Raji (cell line): ENCODE data around the gene ORM2.
"Not testable (repeated sequence)": the region's sequence is repeated elsewhere in the genome, so short reads cannot be mapped to it uniquely, and the experiment has no call there.

Experiments used
- POLR2A ChIP-seq: IDR thresholded peaks from 2 replicates; pipeline ENCODE4 v1.6.1; 2011; ENCODE audit warnings: low read depth, low read length, control low read depth; ENCODE audit not compliant: insufficient read depth

The ORM2 gene

DNA sequence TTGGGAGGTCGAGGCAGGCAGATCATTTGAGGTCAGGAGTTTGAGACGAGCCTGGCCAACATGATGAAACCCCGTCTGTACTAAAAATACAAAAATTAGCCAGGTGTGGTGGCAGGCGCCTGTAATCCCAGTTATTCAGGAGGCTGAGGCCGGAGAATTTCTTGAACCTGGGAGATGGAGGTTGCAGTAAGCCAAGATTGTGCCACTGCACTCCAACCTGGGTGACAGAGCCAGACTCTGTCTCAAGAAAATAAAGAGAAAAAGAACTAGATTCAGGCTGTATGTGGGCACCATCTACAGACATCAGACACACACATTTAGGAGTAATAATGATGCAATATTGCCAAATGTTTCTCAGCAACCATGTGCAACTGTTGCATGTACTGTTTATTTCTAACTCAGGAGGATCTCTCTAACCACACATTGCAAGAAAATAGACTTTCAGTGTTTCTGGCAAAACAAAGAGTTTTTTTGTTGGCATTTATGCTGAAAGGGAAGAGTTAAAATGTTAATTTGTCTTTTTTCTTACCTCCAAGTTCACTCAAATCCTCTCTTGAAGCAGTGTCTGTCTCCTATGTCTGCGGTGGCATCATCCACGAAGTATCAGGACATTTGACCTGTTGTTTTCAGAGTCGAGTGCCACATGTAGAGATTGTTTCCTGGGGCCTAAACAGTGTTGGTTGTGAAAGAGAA, 11.9 kb upstream of the ORM2 start:
- TF ChIP-seq POLR2A, result no peak

DNA sequence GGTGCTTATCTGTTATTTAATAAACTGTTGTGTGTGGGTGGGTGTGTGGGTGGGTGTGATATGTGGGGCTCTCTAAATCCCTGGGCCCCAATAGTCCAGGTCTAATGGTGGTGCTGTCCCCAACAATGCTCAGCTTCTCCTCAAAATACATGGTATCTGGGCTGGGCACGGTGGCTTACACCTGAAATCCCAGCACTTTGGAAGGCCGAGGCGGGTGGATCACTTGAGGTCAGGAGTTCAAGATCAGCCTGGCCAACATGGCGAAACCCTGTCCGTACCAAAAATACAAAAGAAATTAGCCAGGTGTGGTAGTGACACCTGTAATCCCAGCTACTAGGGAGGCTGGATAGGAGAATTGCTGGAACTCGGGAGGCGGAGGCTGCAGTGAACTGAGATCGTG, 11.3 kb upstream of the ORM2 start:
- TF ChIP-seq POLR2A, result no peak

DNA sequence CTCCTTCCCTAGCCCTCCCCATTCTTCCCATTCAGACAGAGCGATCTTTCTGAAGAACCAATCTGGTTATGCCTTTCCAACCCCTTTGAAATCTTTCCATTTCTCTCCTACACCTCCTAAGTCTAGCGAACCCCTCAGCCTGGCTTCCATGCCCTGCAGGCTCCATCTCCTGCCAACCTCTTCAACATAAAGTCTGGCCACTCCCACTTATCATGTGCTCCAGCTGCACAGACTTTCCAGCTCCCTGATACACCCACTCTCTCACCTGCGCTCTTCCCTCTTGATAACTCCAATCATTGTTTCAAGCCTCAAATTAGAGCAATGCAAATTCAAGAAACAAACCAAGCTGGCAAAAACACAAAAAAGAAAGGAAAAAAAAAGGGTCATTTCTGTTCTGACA, 10.5 kb upstream of the ORM2 start:
- TF ChIP-seq POLR2A, result no peak

DNA sequence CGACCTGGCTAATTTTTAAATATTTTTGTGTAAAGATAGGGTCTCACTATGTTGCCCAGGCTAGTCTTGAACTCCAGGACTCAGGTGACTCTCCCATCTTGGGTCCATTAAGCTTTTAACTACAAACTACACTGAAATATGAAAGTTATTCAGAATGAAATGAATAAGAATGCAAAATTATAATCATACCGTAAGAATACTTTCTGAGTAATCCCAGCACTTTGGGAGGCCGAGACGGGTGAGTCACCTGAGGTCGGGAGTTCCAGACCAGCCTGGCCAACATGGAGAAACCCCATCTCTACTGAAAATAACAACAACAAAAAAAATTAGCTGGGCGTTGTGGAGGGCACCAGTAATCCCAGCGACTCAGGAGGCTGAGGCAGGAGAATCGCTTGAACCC, 7.9 kb upstream of the ORM2 start:
- no peak for TF ChIP-seq POLR2A

DNA sequence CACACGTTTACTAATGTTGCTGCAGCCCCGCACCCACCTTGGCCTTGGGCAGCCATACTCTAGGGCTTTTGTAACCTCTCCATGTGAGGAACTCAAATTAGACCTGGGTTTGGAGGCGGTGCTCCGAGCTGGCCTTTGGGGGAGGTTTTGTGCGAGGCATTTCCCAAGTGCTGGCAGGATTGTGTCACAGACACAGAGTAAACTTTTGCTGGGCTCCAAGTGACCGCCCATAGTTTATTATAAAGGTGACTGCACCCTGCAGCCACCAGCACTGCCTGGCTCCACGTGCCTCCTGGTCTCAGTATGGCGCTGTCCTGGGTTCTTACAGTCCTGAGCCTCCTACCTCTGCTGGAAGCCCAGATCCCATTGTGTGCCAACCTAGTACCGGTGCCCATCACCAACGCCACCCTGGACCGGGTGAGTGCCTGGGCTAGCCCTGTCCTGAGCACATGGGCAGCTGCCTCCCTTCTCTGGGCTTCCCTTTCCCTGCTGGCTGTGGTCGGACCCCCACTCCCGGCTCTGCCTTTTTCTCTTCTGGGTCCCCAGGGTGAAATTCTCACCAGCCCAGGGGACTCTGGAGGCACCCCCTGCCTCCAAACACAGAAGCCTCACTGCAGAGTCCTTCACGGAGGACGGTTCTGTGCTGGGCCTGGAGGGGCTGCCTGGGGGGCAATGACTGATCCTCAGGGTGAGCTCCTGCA, 6.7 kb upstream of the ORM2 start, which contains the start of gene ORM1:
TSS of gene ORM1 (plus strand) at position 268 of the 701 bp plus-strand sequence. CDS start at position 304, 36 bp downstream.
- TF ChIP-seq POLR2A, result not testable (repeated sequence)

DNA sequence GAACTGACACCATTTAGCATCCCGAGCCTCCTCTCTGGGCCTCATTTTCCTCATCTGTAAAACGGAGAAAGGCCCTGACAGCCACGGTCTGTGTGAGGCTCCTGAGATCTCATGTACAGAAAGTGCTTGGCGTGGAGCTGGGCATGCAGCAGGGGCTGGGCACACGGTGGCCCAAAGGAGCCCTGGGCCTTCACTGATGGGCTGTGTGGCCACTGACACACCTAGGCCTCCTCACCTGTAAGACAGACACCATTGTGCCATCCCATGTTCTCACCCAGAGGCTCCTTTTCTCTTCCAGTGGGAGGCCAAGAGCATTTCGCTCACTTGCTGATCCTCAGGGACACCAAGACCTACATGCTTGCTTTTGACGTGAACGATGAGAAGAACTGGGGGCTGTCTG, 5.2 kb upstream of the ORM2 start:
- TF ChIP-seq POLR2A, result no peak

DNA sequence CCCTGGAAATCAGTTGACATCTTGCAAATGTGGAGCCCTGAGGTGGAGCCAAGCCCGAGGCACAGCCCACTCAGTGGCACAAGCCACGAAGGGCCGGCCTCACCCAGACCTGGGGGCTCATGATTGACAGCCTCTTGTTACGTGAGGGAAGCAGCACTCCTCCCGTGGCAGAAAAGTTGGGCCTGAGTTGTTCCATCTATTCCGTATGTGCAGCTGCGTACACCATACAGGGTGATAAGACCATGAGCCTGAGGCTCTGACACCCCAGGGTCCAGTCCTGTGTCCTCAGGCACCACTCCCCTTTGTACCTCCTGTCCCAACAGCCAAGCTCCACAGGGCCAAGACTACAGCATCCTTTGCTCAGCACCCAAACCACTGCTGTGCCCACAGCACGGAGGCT, 1.9 kb upstream of the ORM2 start:
- no peak for TF ChIP-seq POLR2A

DNA sequence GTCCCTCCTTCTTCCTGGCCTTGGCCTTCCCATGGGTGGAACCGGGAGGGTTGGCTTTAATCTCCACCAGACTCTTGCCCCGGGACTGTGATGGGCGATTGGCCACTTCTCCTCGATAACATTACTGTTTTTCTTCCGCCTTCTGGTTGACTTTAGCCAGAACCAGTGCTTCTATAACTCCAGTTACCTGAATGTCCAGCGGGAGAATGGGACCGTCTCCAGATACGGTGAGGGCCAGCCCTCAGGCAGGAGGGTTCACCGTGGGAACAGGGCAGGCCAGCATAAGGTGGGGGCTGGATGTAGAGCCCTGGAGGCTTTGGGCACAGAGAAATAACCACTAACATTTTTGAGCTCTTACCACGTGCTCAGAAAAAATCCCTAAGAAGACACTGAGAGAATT, 967 bp downstream of the ORM2 start:
- TF ChIP-seq POLR2A, result no peak

DNA sequence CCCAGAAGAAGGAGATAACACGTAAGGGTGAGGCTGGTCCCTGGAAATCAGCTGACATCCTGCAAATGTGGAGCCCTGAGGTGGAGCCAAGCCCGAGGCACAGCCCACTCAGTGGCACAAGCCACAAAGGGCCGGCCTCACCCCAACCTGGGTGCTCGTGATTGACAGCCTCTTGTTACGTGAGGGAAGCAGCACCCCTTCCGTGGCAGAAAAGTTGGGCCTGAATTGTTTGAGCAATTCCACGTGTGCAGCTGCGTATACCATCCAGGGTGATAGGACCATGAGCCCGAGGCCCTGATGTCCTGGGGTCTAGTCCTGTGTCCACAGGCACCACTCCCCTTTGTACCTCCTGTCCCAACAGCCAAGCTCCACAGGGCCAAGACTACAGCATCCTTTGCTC, 4.8 kb downstream of the ORM2 start:
- TF ChIP-seq POLR2A, result no peak

DNA sequence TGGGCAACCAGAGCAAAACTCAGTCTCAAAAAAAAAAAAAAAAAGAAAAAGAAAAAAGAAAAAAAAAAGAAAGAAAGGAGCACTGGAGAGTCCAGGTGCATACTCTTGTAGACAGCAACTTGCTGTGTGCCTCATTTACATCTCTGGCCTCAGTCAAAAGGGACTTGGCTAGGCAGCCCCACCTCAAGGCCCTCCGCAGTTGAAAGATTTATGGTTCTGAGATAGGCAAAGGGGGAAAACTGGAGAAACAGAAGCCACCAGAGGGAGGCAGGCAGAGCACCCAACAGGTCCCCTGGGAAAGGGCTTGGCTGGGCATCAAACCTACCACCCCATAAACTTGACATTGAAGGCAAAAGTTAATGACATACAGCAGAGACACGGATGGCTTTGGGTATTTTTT, 6.1 kb downstream of the ORM2 start:
- TF ChIP-seq POLR2A, result no peak

DNA sequence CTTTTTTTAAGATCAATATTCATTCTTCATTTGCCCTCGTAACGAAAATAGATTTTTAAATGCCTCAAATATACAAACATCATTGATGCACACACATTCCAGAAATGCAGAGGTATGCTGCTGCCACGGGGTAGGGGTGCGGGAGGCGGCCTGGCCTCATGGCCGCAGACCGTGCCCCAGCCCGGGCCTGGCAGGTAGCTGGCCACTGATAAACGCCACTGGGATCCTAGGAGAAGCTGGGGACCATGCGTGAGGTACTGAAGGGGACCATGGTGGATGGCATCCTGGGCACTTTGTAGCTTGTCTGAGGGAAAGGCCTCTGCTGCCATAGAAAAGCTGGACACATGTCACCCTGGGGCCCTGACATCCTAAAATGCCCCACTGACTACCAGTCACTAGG, 6.5 kb downstream of the ORM2 start:
- TF ChIP-seq POLR2A, result no peak

DNA sequence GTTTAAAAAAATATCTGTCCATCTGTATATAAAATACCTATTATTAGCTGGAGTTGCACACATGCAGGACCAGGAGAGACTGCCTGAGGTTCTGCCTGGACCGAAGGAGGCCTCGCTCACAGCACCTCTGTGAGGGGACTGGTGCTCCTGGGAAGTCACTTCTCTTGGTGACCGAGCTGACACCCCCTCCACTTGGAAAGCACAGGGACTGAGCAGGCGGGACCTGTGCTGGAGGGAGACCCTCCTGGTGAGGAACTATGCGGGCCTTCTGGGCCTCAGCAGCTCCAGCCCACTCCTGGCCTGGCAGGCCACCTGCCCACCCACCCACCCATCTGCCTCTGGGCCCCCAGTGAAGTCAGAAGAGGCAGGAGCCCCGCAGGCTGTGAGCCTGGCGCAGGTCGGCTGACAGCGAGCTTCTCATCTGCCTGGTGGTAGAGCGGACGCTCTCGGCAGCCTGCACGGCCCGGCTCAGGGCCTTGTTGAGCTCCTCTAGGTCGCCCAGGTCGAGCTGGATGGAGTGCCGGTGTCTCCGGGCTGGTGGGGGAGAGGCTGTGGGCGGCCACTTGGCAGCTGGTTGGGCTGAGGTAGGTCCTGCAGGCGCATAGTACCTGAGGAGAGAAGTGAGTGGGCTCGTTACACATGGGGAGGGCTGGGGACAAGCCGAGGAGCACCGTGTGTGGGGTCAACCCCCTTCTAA, 7.2 kb downstream of the ORM2 start:
- no peak for TF ChIP-seq POLR2A

DNA sequence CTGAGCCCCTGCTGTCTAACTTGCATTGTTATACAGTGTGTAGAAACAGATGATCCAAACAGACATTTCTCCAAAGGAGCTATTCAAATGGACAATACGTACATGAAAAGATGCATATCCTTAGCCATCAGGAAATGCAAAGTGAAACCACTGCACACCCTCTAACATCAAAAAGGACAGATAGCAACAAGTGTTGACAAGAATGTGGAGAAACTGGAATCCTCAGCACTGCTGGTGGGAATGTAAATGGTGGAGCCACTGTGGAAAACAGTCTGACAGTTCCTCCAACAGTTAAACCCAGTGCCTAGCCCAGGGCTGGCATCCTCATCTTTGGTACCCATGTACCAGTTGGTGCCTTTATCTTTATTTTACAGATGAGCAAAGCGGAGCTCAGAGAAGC, 8.5 kb downstream of the ORM2 start:
- no peak for TF ChIP-seq POLR2A

DNA sequence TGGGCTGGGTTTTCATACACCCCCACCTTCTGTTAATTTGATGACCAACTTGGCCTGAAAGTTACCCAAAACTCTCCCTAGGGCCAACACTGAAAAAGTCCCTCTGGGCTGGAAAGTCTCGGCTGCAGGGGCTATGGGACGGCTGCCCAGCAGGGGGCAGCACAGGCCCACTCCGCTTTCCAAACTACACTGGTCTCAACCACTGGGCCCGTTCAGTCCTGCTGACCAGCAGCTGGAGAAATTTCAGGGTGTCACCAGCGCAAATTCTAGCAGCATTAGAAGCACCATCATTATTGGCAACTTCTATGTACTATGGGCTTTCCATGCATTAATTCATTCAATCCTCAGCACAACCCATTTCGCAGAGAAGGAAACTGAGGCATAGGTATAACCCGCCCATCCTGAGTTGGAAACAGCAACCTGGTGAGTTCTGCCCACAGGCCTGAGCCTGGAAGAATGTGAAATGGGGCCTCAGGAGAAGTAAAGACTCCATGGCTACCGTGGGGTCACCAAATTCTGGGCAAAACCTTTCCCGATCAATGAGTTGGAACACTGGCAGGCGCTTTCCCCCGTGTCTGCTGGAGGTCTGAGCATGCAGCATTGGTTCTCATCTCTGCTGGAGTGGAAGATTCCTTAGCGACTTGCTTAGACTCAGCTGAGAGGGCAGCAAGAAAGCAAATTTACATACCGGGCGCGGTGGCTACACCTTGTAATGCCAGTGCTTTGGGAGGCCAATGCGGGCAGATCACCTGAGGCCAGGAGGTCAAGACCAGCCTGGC, 9.7 kb downstream of the ORM2 start:
- TF ChIP-seq POLR2A, result no peak

DNA sequence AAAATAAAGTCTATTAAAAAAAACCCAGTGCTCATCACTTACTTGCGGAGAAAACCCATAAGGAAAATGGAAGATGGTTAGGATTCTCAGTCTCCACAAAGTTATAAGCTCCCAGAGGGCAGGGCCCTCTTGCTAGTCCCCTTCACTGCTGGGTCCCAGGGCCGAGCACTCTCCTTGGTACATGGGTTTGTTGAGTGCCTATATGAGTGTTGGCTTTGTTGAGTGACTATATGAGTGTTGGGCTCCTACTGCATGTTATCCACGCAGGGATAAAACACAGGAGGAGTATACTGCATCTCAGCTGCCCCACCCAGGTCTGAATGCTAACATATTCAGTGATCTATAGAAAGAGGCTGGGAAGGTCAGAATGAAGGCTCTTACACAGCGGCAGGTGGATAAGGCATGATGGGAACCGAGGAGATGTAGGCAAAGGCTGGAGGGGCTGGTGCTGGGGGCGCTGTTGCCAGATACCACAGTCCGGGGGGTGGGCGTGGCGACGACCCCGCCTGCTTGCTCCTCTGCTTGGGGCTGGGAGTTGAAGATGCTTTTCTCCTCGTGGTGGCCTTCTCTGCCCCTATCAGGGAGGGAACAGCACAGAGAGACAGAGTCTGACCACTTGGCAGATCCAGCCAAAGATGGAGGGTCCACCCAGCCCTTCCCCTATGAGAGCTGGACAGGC, 11.6 kb downstream of the ORM2 start:
- no peak for TF ChIP-seq POLR2A
